ENCODE measurements around the gene CPVL.
A peak's percentile ranks its signal among the peaks of the same experiment; 100 is the strongest.

Gene CPVL

GRCh38 chr7:29139191-29139590 lies 7.1 kb downstream of the CPVL start:
- CTCF ChIA-PET = no interaction called here
- peak; percentile 83 for DNase-seq (ENCODE audit: low spot score)
- no peak for TF ChIP-seq CTCF (conservative IDR thresholded peaks at IDR 0.05; ENCODE audit: low read depth)
- H3K27ac ChIP-seq = no peak overlapping the region
- POLR2A ChIA-PET (ENCODE audit: low non-redundant PET) = no interaction called here

GRCh38 chr7:29138588-29138987 lies 7.7 kb downstream of the CPVL start:
- no peak overlapping the region for H3K27ac ChIP-seq
- ChIA-PET POLR2A (ENCODE audit: low non-redundant PET) (no interaction called here), CTCF (no interaction called here)
- TF ChIP-seq CTCF (conservative IDR thresholded peaks at IDR 0.05; ENCODE audit: low read depth) = no peak
- DNase-seq (ENCODE audit: low spot score) = no peak

- no peak for DNase-seq (ENCODE audit: low spot score)
- ChIA-PET POLR2A (ENCODE audit: low non-redundant PET) (no interaction called here), CTCF (no interaction called here)
- no peak overlapping the region for H3K27ac ChIP-seq
- TF ChIP-seq CTCF (conservative IDR thresholded peaks at IDR 0.05; ENCODE audit: low read depth) = no peak
Measured at GRCh38 chr7:29135846-29136245, 10.5 kb downstream of the CPVL start.

GRCh38 chr7:29132980-29133379 lies 13.4 kb downstream of the CPVL start:
- ChIA-PET CTCF (interaction anchor here (0.6 to 0.9 kb wide), 3 partner anchors 27 to 431 kb away, joined by 3 to 6 read pairs (median 3); no protein-coding TSS in a partner anchor), POLR2A (ENCODE audit: low non-redundant PET) (no interaction called here)
- TF ChIP-seq CTCF (conservative IDR thresholded peaks at IDR 0.05; ENCODE audit: low read depth) = no peak
- DNase-seq (ENCODE audit: low spot score) = no peak
- H3K27ac ChIP-seq = no peak overlapping the region

- ChIA-PET CTCF (no interaction called here), POLR2A (ENCODE audit: low non-redundant PET) (no interaction called here)
- TF ChIP-seq CTCF (conservative IDR thresholded peaks at IDR 0.05; ENCODE audit: low read depth) = no peak
- no peak overlapping the region for H3K27ac ChIP-seq
- DNase-seq (ENCODE audit: low spot score) = no peak
Measured at GRCh38 chr7:29131678-29132077, 14.7 kb downstream of the CPVL start.

GRCh38 chr7:29130096-29130495 lies 16.2 kb downstream of the CPVL start:
- CTCF ChIA-PET = interaction anchor here (0.6 to 0.7 kb wide), 2 partner anchors 24 to 217 kb away, joined by 3 to 5 read pairs; no protein-coding TSS in a partner anchor
- POLR2A ChIA-PET (ENCODE audit: low non-redundant PET) = interaction anchor here (0.6 kb wide), 1 partner anchor 39 kb away, joined by 3 read pairs; no protein-coding TSS in a partner anchor

More at GRCh38 chr7:29130096-29130495, 16.2 kb downstream of the CPVL start:
- DNase-seq (ENCODE audit: low spot score) = no peak
- no peak overlapping the region for H3K27ac ChIP-seq
- no peak for TF ChIP-seq CTCF (conservative IDR thresholded peaks at IDR 0.05; ENCODE audit: low read depth)
